ENCODE measurements around the gene SSBP2.

GRCh38 chr5:81428861-81429260 is 322.0 kb downstream of the SSBP2 start:
- TF ChIP-seq CTCF (IDR thresholded peaks at IDR 0.05) = no peak
- TF ChIP-seq POLR2A (IDR thresholded peaks at IDR 0.05) = no peak
